Measurements from ENCODE around the gene TBCE.

TBCE gene

GRCh38 chr1:235367000-235367908, at the start of gene TBCE:
TSS of gene TBCE (plus strand) at chr1:235367427. CDS start at chr1:235380050, 12,623 bp downstream.
- DNase-seq = peak; percentile 86

- no peak for DNase-seq
Measured at GRCh38 chr1:235319255-235319654, 48.0 kb upstream of the TBCE start.

GRCh38 chr1:235320521-235321179, 46.6 kb upstream of the TBCE start:
- DNase-seq = no peak

- DNase-seq = no peak
Measured at GRCh38 chr1:235324296-235324695, 42.9 kb upstream of the TBCE start.

GRCh38 chr1:235325139-235325538, 42.1 kb upstream of the TBCE start:
- DNase-seq = no peak

GRCh38 chr1:235325854-235326253, 41.4 kb upstream of the TBCE start:
- DNase-seq = no peak

GRCh38 chr1:235326719-235327558, 40.3 kb upstream of the TBCE start:
- DNase-seq = peak; percentile 71

GRCh38 chr1:235327559-235328270, 39.5 kb upstream of the TBCE start, which contains the start of gene ARID4B:
TSS of gene ARID4B (minus strand) at chr1:235328179. CDS start at chr1:235326919, 1,260 bp downstream.
- DNase-seq = no peak

GRCh38 chr1:235328271-235329138, 38.7 kb upstream of the TBCE start, which contains the start of gene GGPS1:
TSS of gene GGPS1 (plus strand) at chr1:235328570. CDS start at chr1:235335265, 6,695 bp downstream.
- peak; percentile 99 for DNase-seq

GRCh38 chr1:235329139-235329902, 37.9 kb upstream of the TBCE start:
- DNase-seq = peak; percentile 66

GRCh38 chr1:235330918-235331285, 36.3 kb upstream of the TBCE start:
- DNase-seq = no peak

GRCh38 chr1:235331401-235331800, 35.8 kb upstream of the TBCE start:
- DNase-seq = no peak

GRCh38 chr1:235336903-235337302, 30.3 kb upstream of the TBCE start:
- peak; percentile 58 for DNase-seq

- no peak for DNase-seq
Measured at GRCh38 chr1:235339746-235340145, 27.5 kb upstream of the TBCE start.

- no peak for DNase-seq
Measured at GRCh38 chr1:235341334-235341733, 25.9 kb upstream of the TBCE start.

GRCh38 chr1:235342039-235342438, 25.2 kb upstream of the TBCE start:
- no peak for DNase-seq

- no peak for DNase-seq
Measured at GRCh38 chr1:235342471-235342870, 24.8 kb upstream of the TBCE start.

- no peak for DNase-seq
Measured at GRCh38 chr1:235343726-235344125, 23.5 kb upstream of the TBCE start.

GRCh38 chr1:235351441-235351840, 15.8 kb upstream of the TBCE start:
- DNase-seq = no peak

GRCh38 chr1:235351898-235352297, 15.3 kb upstream of the TBCE start:
- DNase-seq = no peak
